T-helper 2 cell treated with Interferon-gamma antibody and Interleukin-4, amounts not matched to agents 100 ng/mL and 5 ng/mL, for 36 hours (primary cell): Measurements from ENCODE around the gene CCNL2. TPM values are rescaled to one million over a fixed set of nuclear protein-coding genes. Genes with fewer than 3 reads are reported as not detected.
"Not testable (repeated sequence)": the region's sequence is repeated elsewhere in the genome, so short reads cannot be mapped to it uniquely, and the experiment has no call there.

ENCODE experiments used
- intact Hi-C: fragments of 100-400 bp; cut with micrococcal nuclease; formaldehyde crosslinking; loops from one replicate; pipeline ENCODE4 v1.15.1; 2023
- total RNA-seq: library from RNA; stranded (reverse); gene quantifications from 2 replicates; pipeline ENCODE4 v1.2.3, GENCODE V29; 2022

Gene CCNL2
- total RNA-seq, 1 donor from 2014 or later = 111 TPM

DNA sequence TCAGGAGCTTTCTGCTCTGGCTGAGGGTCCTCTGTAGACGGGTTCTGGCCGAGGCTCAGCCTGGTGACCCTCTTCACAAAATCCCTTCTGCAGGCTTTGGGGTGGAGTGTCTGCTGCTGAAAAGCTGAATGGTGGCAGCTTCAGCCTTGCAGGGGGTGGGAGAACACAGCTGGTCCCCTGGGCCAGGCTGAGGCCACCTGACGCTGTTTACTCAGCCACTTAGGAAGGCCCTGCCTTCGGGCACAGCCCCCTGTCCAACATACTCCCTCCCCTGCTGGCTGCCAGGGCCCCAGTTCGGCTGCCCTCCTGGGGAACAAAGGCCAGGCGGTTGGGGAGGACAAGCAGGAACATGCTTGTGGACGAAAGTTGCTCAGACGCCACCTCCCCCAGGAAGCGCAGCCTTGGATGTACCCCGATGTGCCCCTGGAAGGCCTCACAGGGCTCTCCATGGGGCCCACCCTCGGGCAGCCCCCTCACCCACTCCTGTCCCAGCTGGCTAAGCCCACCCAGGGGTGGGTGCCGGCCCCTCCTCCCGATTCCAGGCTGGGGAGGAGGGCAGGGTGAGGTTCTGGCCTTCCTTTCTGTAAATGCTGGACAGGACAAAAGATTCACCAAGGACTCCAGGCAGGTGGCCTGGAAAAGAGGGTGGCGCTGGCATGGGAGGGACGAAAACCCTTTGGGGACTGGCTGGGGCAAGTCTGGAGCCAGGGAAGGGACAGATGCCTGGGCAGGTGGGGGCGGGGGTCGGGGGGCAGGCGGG lies 22.2 kb upstream of the CCNL2 start, which contains the start of gene ANKRD65:
Gene ANKRD65 (minus strand): TSS at position 130 of the 760 bp plus-strand sequence. CDS start 271 bp downstream, outside the sequence.
- intact Hi-C loops = no loop called here

DNA sequence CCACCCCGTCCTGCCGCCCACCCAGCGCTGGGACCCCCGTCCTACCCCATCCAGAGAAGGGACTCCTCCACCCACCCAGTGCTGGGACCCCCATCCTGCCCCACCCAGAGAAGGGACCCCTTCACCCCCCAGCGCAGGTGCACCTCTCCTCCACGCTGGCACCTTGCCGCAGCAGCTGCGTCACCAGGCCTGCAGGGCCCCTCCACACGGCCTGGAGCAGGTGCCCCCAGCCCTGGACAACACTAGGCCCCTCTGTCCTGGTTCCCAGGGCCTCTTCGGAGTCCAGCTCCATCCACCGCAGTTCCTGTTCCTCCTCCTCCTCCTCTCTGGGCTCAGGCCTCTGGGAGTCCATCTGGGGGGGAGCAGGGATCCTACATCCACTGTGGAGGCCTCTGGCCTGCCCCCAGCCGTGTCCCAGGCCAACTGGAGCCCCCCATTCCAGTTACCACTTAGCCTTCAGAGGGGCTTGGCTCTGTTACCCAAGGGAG lies 21.6 kb upstream of the CCNL2 start:
- intact Hi-C loops = no loop called here

DNA sequence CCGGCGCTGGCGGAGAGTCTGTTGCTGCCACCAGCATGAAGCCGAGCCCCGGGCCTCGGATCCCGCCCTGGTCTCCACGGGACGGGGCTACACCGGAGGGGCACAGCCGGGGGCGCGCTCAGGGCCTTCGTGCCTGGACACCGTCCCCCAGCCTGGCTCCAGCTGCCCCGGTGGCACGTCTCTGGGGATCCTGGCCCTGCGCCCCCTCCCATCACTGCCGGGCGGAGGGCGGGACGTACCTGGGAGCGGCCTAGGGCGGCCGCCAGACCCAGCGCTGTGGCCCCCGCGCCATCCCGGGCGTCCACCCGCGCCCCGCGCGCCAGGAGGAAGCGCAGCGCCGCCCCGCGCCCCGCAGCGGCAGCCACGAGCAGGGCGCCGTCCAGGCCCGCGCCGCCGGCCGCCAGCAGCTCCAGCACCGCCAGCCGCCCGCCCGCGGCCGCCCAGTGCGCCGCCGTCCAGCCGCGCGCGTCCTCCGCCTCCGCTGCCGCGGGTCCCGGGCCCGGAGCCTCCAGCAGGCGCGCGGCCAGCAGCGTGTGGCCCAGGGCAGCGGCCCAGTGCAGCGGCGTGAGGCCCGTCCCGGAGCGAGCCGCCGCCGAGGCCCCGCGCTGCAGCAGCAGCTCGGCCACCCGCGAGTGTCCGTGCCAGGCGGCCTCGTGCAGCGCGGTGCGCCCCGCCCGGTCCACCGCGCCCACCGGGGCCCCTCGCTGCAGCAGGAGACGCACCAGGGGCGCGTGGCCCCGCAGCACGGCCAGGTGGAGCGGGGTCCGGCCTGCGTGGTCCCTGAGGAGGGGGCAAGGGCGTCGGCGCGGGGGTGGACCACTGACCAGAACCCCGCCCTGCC lies 20.9 kb upstream of the CCNL2 start:
- intact Hi-C loops = no loop called here

DNA sequence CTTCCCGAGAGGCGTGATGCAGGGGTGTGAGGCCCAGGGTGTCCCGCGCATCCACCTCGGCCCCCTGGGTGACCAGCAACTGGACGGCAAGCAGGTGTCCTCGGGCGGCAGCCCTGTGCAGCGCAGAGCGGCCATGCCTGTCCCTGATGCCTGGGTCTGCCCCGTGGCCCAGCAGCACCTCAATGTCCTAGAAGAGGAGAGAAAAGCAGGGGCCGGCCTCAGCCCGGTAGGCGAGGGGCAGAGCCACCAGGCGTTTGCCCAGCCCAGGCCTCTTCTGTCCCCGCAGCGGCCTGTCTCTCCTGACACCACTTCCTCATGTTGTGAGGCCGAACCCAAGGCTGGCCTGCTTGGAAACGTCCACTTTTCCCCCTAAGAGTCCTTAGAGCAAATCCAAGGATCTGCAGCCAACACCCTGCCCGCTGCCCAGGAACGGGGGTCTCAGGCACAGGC lies 20.3 kb upstream of the CCNL2 start:
- intact Hi-C loops = no loop called here

DNA sequence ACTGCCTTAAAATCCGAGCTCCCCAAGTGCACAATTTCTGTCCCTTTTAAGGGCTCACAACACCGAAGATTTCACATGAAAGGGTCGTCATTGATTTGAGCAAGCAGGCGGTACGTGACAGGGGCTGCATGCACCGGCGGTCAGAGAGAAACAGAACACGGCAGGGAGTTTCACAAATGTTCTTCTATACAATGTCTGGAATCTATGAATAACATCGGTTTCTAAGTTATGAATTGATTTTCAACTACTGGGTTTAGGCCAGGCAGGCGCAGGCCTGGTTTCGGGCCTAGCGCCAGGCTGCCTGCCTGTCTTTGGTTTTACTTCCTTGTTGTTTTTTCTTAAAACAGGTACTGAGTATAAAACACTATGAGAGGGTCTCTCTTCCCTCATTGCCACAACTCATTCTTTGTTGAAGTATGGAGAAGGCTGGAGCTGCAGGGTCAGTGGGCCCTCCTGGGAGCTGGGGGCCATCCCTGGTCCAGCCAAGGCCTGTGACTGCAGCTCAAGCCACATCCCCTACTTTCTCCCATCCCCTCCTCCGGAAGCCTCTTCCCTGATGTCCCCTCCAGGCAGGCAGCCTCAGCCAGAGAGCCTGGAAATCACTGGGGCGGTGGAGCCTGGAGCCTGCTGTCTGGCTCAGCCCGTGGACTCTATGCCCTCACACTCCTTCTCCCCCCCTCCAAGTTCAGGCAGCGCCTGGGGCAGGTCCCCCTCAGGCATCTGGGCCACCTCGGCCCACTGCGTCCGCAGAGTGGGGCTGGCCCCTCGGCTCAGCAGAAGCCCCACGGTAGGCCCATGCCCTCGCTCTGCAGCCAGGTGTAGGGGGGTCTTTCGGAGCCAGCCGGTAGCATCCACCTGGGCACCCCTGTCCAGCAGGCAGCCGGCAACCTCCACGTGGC lies 19.6 kb upstream of the CCNL2 start:
- intact Hi-C loops = no loop called here

DNA sequence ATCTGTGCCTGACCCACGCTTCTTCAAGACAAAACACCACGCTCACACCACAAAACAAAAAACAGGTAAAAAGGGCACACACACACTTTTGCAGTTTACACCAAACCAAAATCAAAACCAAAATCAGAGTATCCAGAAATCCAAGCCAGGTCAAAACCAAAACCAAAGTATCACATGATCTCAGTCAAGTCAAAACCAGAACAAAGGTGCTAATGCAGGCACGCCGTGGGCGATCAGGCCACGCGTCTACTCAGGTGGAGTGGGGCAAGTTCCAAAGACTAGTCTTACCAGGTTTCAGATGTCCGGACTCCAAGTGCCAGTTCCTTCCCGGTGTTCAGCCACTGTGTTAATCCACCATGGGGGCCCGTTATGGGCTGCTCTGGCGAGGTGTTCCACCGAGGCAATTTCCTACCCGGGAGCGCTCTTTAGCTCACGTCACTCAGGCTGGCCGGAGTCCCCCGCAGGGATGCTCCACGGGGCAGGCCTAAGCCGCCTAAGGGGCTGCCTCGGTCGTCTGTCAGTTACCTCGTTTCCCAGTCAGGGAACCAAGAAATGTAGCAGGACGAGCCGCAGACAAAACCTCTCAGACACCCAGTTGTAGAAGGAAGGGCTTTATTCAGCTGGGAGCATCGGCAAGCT lies 18.8 kb upstream of the CCNL2 start:
- intact Hi-C loops = not testable (repeated sequence)

DNA sequence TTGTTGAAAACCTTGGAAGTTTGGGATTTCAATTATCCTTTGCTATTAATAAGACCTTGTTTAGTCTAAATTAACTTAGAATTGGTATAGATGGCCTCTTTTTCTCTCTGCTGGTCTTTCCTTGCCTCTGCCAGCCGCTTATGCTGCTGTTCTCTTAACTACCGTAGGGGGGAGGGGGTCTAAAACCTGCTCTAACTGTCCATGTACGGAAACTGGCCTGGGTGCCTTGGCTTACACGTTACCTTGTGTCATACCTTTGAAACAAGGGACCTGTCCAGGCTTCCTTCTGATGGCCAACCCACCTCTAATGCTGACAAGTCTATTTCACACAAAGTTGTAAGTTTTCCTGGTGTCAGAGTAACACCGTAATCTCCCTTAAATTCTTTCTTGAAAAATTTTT lies 18.3 kb upstream of the CCNL2 start:
- intact Hi-C loops = not testable (repeated sequence)

DNA sequence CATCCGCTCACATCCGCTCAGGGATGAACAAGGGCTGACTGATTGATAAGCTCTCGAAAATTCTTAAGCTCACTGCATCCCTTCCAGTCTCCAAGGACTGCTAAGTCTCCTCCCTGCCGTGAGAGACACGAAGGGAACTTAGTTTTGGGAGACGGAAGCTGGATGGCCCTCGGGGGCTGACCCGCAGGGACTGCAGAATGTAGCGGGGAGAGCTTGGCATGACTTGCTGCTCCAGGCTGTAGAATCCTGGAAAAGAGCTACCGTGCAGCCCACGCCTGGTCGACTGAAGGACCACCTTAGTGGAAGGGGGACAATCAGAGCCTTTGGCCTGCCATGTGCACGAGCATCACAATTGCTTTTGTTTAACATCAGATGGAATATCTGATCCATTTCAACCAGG lies 16.6 kb upstream of the CCNL2 start:
- intact Hi-C loops = no loop called here

DNA sequence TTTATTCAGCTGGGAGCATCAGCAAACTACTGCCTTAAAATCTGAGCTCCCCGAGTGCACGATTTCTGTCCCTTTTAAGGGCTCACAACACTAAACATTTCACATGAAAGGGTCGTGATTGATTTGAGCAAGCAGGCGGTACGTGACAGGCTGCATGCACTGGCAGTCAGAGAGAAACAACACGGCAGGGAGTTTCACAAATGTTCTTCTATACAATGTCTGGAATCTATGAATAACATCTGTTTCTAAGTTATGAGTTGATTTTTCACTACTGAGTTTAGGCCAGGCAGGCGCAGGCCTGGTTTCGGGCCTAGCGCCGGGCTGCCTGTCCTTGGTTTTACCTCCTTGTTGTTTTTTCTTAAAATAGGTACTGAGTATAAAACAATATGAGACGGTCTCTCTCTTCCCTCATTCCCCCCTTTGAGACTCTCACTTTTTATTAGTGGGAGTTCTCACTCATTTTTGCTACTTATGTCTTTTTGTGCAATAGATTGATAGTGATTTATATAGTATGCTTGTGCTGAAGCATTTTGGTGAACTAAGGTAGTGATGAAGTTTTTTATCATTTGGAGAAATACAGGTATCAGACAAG lies 13.3 kb upstream of the CCNL2 start:
- intact Hi-C loops = not testable (repeated sequence)

DNA sequence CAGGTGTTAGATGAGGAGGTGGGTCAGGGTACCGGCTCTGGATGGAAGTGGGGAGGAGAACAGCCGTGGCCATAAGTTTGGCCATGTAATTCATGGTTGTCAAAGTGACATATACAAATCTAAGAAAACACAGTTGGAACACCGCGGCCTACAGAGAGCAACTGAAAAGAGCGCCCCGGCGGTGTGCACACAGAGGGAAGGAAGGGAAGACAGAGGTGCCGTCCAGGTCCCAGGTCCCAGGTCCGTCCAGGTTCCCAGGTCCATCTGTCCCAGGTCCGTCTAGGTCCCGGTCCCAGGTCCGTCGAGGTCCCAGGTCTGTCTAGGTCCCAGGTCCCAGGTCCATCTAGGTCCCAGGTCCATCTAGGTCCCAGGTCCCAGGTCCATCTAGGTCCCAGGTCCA lies 12.5 kb upstream of the CCNL2 start:
- intact Hi-C loops = no loop called here

DNA sequence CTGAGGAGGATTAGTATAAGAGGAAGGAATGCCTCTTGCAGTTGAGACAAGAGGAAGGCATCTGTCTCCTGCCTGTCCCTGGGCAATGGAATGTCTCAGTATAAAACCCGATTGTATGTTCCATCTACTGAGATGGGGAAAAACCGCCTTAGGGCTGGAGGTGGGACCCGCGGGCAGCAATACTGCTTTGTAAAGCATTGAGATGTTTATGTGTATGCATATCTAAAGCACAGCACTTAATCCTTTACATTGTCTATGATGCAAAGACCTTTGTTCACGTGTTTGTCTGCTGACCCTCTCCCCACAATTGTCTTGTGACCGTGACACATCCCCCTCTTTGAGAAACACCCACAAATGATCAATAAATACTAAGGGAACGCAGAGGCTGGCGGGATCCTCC lies 11.1 kb upstream of the CCNL2 start:
- intact Hi-C loops = not testable (repeated sequence)

DNA sequence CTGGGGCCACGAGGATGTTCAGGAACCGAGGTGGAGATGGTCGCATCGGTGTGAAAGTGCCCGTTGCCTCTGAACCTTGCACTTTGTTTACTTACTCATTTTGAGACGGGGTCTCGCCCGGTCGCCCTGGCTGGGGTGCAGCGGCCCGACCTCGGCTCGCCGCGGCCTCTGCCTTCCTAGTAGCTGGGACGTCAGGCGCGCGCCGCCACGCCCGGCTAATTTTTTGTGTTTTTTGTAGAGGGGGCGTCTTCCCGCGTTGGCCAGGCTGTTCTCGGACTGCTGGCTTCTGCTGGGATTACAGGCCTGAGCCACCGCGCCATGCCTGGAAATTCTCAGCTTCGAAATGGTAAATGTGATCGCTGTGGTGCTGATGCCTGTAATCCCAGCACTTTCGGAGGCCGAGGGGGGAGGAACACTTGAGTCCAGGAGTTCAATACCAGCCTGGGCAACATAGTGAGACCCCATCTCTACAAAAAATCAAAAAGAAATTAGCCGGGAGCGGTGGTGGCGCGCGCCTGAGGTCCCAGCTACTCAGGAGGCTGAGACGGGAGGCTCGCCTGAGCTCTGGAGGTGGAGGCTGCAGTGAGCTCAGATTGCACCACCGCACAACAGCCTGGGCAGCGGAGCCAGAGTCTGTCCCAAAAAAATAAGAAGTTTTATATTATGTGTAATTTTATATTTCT lies 8.6 kb upstream of the CCNL2 start:
- intact Hi-C loops = loop anchor here (1.0 to 5.0 kb wide), 4 partner anchors 8 to 291 kb away; partner anchors contain the start of genes ATAD3A, AURKAIP1, C1orf159 and CCNL2

DNA sequence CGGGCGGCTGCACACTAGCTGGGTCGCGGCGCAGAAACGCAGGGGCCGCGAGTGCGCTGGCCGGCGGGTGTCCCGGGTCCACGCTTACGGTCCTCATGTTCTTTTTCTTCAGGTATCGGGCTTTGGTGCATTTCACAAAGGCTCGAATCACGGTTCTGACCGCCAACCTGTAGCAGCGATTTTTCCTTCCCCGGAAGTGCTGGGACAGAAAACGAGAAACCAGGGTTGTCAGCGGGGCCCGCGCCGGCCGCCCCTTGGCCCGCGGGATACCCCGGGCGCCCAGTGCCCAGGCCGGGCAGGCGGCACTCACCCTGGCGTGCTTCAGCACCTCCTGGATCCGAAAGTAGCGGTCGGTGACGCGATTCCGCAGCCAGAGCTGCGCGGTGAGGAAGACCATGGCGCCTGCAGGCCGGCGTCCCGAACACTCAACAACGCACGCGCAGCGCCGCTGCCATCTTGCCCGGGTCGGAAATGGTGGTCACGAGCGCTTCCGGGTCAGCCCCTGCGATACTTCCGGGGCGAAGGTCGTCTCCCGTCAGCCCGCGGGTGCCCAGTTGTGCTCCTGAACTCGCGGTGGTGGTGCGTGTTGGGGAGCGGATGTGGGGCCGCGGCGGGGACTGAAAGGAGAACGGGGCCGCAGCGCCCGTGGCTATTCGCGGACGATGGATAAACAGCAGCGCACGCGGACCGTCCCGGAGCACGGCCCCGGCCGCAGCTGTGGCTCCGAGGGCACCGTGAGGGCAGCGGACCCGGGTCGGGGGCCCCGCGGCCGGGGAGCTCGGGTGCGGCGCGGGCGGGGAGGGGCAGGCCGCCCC lies 7.9 kb upstream of the CCNL2 start, which contains the start of gene MRPL20:
Gene MRPL20 (minus strand): TSS at position 473 of the 815 bp plus-strand sequence. CDS start 76 bp downstream, at position 397.
- intact Hi-C loops = loop anchor here (1.0 to 5.0 kb wide), 4 partner anchors 8 to 291 kb away; partner anchors contain the start of genes ATAD3A, AURKAIP1, C1orf159 and CCNL2

DNA sequence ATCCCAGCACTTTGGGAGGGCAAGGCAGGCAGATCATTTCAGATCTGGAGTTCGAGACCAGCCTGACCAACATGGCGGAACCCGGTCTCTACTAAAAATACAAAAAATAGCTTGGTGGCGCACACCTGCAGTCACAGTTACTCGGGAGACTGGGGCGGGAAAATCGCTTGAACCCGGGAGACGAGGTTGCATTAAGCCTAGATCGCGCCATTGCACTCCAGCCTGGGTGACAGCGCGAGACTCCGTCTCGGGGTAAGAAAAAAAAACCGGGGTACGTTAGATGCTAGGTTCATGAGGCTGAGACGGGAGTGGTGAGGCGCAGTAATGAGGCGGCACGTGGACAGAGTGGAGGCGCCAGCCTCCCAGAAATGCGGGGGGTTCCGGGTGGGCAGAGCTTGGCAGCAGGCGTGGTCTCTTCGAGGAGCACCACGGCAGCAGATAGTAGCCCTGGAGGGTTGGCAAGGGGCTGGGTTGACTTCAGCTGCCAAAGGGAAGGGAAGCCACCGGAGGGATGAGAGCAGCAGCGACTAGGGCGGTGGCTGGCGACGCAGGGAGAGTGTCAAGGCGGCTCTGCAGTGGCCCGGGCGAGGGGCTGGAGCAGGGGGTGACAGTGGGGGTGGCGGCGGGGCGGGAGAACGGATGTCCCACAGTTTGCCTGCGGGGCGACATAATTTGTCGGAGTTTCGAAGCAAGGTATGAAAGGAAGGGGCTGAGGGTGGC lies 7.1 kb upstream of the CCNL2 start:
- intact Hi-C loops = loop anchor here (2.0 to 5.0 kb wide), 2 partner anchors 31 to 106 kb away; partner anchors contain the start of genes ATAD3A and AURKAIP1

DNA sequence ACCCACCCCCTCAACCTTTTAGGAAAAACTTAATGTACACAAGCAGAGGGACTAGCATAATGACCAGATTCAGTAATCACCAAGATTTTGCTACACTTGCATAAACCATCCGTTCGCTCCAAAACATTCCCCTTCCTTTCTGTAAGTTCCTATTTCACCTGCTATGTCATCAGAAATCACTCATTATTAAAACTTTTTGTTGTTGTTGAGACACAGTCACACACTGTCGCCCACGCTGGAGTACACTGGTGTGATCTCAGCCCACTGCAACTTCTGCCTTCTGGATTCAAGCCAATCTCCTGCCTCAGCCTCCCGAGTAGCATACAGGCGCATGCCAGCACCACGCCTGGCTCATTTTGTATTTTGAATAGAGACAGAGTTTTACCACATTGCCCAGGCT lies 4.5 kb upstream of the CCNL2 start:
- intact Hi-C loops = no loop called here

DNA sequence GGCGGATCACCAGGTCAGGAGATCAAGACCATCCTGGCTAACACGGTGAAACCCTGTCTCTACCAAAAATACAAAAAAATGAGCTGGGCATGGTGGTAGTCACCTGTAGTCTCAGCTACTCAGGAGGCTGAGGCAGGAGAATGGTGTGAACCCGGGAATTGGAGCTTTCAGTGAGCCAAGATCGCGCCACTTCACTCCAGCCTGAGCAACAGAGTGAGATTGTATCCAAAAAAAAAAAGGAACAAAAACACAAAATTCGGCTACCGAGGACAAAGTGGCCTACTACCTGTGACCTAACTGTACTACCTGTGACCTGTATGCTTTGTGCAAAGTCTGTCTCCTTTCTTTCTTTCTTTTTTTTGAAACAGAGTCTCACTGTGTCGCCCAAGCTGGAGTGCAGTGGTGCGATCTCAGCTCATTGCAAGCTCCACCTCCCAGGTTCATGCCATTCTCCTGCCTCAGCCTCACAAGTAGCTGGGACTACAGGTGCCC lies 3.8 kb upstream of the CCNL2 start:
- intact Hi-C loops = not testable (repeated sequence)

DNA sequence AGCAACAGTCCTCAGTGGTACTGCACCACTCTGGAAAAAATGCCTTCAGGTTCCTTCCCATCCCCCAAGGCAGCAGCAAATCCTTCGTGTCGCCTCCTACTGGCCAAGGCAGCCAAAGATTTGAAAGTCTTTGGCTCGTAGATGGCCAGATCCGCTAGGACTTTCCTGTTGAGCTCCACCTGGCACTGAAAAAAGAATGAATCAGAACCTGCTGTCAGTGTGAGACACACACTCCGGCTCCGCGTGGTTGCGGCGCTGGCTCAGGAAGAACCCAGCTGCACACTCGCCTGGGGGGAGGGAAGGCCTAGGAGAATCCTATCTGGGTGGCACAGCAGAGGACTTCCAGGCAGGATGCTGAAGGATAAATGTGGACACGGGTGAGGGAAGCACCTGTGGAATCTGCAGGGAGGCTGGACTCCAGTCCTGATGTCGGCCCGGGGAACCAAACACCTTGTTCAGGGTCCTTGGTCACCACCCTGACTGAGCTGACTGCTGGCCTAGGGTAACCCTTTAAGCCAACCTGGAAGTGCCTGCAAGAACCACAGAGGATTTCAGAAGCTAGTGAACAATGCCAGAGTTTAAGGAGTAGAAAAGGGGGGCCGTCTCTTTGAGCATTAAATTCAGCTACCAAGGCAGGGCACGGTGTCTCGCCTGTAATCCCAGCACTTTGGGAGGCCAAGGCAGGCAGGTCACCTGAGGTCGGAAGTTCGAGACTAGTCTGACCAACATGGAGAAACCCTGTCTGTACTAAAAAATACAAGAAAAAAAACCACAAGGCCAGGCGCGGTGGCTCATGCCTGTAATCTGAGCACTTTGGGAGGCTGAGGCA lies 3.2 kb upstream of the CCNL2 start:
- intact Hi-C loops = no loop called here
